Endothelial cell of umbilical vein (primary cell): ENCODE data around the gene ARHGAP15. TPM values are rescaled to one million over a fixed set of nuclear protein-coding genes. Genes with fewer than 3 reads are reported as not detected.

Experiments
- BruUV-seq: library from RNA; stranded (reverse); fragments of 400-500 nt; replicated peaks from 2 replicates; lab custom pipeline; 2021; lab: Mats Ljungman, UMichigan
- CTCF ChIA-PET: fragments of 300-600, 350-600 bp; sonication (Branson Sonifier 250); formaldehyde crosslinking; loops from one replicate; lab custom pipeline; 2021; ENCODE audit warnings: antibody characterized with exemption, inconsistent platforms; lab: Charles Lee
- POLR2A ChIA-PET: fragments of 300-600, 350-600 bp; sonication (Branson Sonifier 250); formaldehyde crosslinking; loops from one replicate; lab custom pipeline; 2021; ENCODE audit warnings: antibody characterized with exemption, inconsistent platforms; lab: Charles Lee
- DNase-seq: peaks from one replicate; pipeline ENCODE4 v3.0.0-alpha.2; 2011; ENCODE audit warnings: low read depth, low spot score
- FAIRE-seq: peaks from 2 replicates; lab custom pipeline; 2011; peaks lifted over from hg19 to GRCh38; lab: Jason Lieb, UNC
- H2AFZ ChIP-seq: 2 replicates; pipeline ENCODE4 v1.6.0; 2012; ENCODE audit warnings: low read depth, low read length, control low read depth, inconsistent platforms
- H3K27ac ChIP-seq: 2 replicates; pipeline ENCODE4 v1.5.1; 2011; ENCODE audit warnings: low read depth, mild to moderate bottlenecking, control low read depth, low read length, moderate library complexity; ENCODE audit not compliant: insufficient read depth
- H3K27me3 ChIP-seq, 2 experiments: 2 replicates each; pipeline versions ENCODE4 v1.6.0 to v1.6.1; 2011; ENCODE audit warnings: low read length in 2 of 2, mixed read lengths in 1 of 2; ENCODE audit not compliant: control insufficient read depth in 2 of 2, insufficient read depth in 2 of 2
- H3K36me3 ChIP-seq, 2 experiments: 2 replicates in 1 of 2; 3 replicates in 1 of 2; pipeline ENCODE4 v1.5.1; 2011; ENCODE audit warnings: low read length in 2 of 2, mild to moderate bottlenecking in 1 of 2, moderate library complexity in 1 of 2; ENCODE audit not compliant: control insufficient read depth in 2 of 2, insufficient read depth in 2 of 2; ENCODE audit errors: extremely low read depth in 1 of 2
- H3K4me1 ChIP-seq: 3 replicates; pipeline ENCODE4 v1.5.1; 2011; ENCODE audit warnings: mild to moderate bottlenecking, low read length; ENCODE audit not compliant: control insufficient read depth, insufficient read depth; ENCODE audit errors: extremely low read depth
- H3K4me2 ChIP-seq: 2 replicates; pipeline ENCODE4 v1.6.1; 2011; ENCODE audit warnings: low read length, control low read depth, mixed read lengths; ENCODE audit not compliant: insufficient read depth
- H3K4me3 ChIP-seq, 3 experiments: fragments of 200-600 bp in 1 of 3; sonication (generic), shearing (Covaris generic) in 1 of 3; replicated peaks in 1 of 3; 2 replicates each; pipeline ENCODE4 v1.5.1; 2011 to 2016; ENCODE audit warnings: control low read depth in 3 of 3, low read length in 3 of 3, mild to moderate bottlenecking in 2 of 3, inconsistent platforms in 1 of 3, low read depth in 1 of 3, moderate library complexity in 1 of 3; ENCODE audit not compliant: insufficient read depth in 1 of 3
- H3K79me2 ChIP-seq: 2 replicates; pipeline ENCODE4 v1.6.0; 2012; ENCODE audit warnings: low read length, inconsistent platforms; ENCODE audit not compliant: control insufficient read depth, insufficient read depth
- H3K9ac ChIP-seq: replicated peaks from 2 replicates; pipeline ENCODE3; 2011; ENCODE audit warnings: low read length, control low read depth; ENCODE audit not compliant: insufficient read depth; ENCODE audit errors: extremely low read depth
- H3K9me1 ChIP-seq: replicated peaks from 3 replicates; pipeline ENCODE4 v1.6.0; 2011; ENCODE audit warnings: mild to moderate bottlenecking, low read length; ENCODE audit not compliant: control insufficient read depth, insufficient read depth; ENCODE audit errors: extremely low read depth
- H3K9me3 ChIP-seq: replicated peaks from 2 replicates; pipeline ENCODE4 v1.5.1; 2012; ENCODE audit warnings: low read length, inconsistent platforms; ENCODE audit not compliant: control insufficient read depth, insufficient read depth
- H4K20me1 ChIP-seq: replicated peaks from 2 replicates; pipeline ENCODE3; 2011; ENCODE audit warnings: mild to moderate bottlenecking, low read length; ENCODE audit not compliant: control insufficient read depth, insufficient read depth; ENCODE audit errors: extremely low read depth
- EZH2 ChIP-seq: IDR thresholded peaks from 2 replicates; pipeline ENCODE4 v1.6.1; 2012; ENCODE audit warnings: borderline replicate concordance, low read depth, mild to moderate bottlenecking, moderate library complexity, low read length, inconsistent platforms; ENCODE audit not compliant: severe bottlenecking
- FOS ChIP-seq: IDR thresholded peaks from 2 replicates; pipeline ENCODE4 v1.6.1; 2011; ENCODE audit warnings: mild to moderate bottlenecking, low read length, moderate library complexity, borderline replicate concordance; ENCODE audit not compliant: insufficient read depth
- GATA2 ChIP-seq: IDR thresholded peaks from 2 replicates; pipeline ENCODE4 v1.7.0; 2011; ENCODE audit warnings: low read depth, mild to moderate bottlenecking, moderate library complexity, mixed read lengths, low read length; ENCODE audit not compliant: insufficient read length, insufficient read depth
- JUN ChIP-seq: IDR thresholded peaks from 2 replicates; pipeline ENCODE4 v1.6.1; 2011; ENCODE audit warnings: borderline replicate concordance, low read depth; ENCODE audit not compliant: insufficient read length, insufficient read depth
- MYC ChIP-seq: IDR thresholded peaks from one replicate; pipeline ENCODE4 v1.6.1; 2011; ENCODE audit warnings: mild to moderate bottlenecking, low read depth, low read length
- POLR2A ChIP-seq: IDR thresholded peaks from 2 replicates; pipeline ENCODE4 v1.6.1; 2012; ENCODE audit warnings: low read depth, mild to moderate bottlenecking, control low read depth, low read length
- POLR2AphosphoS5 ChIP-seq: IDR thresholded peaks from 2 replicates; pipeline ENCODE4 v1.6.1; 2012; ENCODE audit warnings: low read depth, mild to moderate bottlenecking, control low read depth, low read length, moderate library complexity; ENCODE audit not compliant: insufficient read depth
- dilution Hi-C: fragments of 300-500 bp; cut with MboI; formaldehyde crosslinking; loops from one replicate; pipeline ENCODE4 v1.15.0; 2019; ENCODE audit warnings: low sequenced_read_pairs; ENCODE audit not compliant: extremely low pct_ligation_motif_present
- intact Hi-C: fragments of 100-400 bp; cut with micrococcal nuclease; formaldehyde crosslinking; loops from one replicate; pipeline ENCODE4 v1.10.0; 2022
- polyA plus RNA-seq, 4 experiments: library from polyadenylated mRNA; depleted of rRNA in 3 of 4; stranded (reverse) in 3 of 4; unstranded in 1 of 4; fragments of >200 nt; gene quantifications; 2 replicates each; pipeline versions ENCODE4 v1.2.1 to v1.2.3, GENCODE V29; 2011 to 2012; ENCODE audit warnings: missing spikeins in 1 of 4
- total RNA-seq: library from RNA; stranded (reverse); gene quantifications from 2 replicates; pipeline ENCODE4 v1.2.3, GENCODE V29; 2021
- TF ChIP-seq, protein P1 (sequence below), 2 donors: IDR thresholded peaks; 1 replicate in 1 of 2; 2 replicates in 1 of 2; pipeline ENCODE4 v1.5.1; 2011; ENCODE audit warnings: low read length in 2 of 2, mild to moderate bottlenecking in 2 of 2, moderate library complexity in 2 of 2, control low read depth in 1 of 2, inconsistent platforms in 1 of 2, low read depth in 1 of 2; ENCODE audit not compliant: insufficient read depth in 1 of 2; ENCODE audit errors: extremely low read depth in 1 of 2
- TF ChIP-seq, protein P2 (sequence below): IDR thresholded peaks from 2 replicates; pipeline ENCODE4 v1.6.1; 2011; ENCODE audit not compliant: insufficient read depth, insufficient read length

Gene ARHGAP15
- total and polyA plus RNA-seq, 2 donors (not counting 3 experiments of a cell fraction or from before 2014, with no cell fraction given) = not detected

DNA sequence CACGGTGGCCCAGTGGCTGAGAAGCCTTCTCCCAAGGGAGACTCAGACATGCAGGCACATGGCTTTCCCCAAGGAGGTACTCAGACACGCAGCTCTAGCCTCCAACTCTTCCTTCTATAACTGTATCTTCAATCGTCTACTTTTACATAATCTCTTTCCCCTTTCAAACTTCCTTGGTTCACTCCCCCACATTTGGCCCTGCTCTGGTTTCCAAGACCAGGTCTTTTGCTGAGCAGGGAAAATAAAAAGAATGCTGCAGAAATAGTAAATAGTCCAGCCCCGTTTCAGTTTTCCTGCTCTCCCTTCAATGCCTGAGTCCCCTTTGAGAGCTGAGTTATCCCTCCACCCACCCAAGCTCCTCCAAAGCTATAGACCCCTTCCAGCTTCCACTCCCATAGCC, 635.0 kb downstream of the ARHGAP15 start:
- Histone ChIP-seq H3K4me2 (no peak overlapping the region), H3K4me1 (no peaks in the 10 kb centered on the region), H3K27me3 (no peaks in the 10 kb centered on the region), H3K9ac (no peak overlapping the region), H2AFZ (no peak overlapping the region), H3K27ac (no peak overlapping the region), H4K20me1 (no peaks in the 10 kb centered on the region), H3K9me1 (no peaks in the 10 kb centered on the region), H3K9me3 (no peaks in the 10 kb centered on the region), H3K36me3 (no peaks in the 10 kb centered on the region), H3K79me2 (no peaks in the 10 kb centered on the region), H3K4me3 (no peak overlapping the region)
- FAIRE-seq = no peak
- ChIA-PET CTCF (interaction anchor here (1.0 kb wide), 1 partner anchor 47 kb away, joined by 3 read pairs; no protein-coding TSS in a partner anchor), POLR2A (no interaction called here)
- no peak for DNase-seq
- intact Hi-C loops (no loop called here), dilution Hi-C loops (no loop called here)
- TF ChIP-seq, protein P1, sequence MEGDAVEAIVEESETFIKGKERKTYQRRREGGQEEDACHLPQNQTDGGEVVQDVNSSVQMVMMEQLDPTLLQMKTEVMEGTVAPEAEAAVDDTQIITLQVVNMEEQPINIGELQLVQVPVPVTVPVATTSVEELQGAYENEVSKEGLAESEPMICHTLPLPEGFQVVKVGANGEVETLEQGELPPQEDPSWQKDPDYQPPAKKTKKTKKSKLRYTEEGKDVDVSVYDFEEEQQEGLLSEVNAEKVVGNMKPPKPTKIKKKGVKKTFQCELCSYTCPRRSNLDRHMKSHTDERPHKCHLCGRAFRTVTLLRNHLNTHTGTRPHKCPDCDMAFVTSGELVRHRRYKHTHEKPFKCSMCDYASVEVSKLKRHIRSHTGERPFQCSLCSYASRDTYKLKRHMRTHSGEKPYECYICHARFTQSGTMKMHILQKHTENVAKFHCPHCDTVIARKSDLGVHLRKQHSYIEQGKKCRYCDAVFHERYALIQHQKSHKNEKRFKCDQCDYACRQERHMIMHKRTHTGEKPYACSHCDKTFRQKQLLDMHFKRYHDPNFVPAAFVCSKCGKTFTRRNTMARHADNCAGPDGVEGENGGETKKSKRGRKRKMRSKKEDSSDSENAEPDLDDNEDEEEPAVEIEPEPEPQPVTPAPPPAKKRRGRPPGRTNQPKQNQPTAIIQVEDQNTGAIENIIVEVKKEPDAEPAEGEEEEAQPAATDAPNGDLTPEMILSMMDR (IDR thresholded peaks at IDR 0.05; ENCODE audit: extremely low read depth in 1 of 2, insufficient read depth in 1 of 2, low read depth in 1 of 2, low read length in 2 of 2) = no peak
- no TSS peak for BruUV-seq

DNA sequence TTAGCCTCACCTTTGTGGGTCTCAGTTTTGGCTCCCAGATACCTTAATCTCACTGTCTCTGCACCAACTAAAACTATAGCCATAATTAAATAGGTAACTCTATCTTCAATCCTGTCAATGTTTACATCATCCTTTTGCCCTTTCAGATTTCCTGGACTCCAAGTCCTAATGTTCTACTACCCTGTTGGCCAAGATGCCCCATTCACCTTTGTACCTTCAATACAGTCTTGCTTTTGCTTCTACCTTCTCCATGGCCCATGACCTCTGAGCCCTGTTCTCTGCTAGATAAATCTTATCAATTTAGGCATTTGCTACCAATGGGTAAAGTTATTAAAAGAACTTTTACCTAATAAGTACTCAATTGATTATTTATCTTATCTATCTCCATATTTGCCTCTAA, 635.5 kb downstream of the ARHGAP15 start:
- no peaks in the 10 kb centered on the region for H3K36me3 ChIP-seq
- H2AFZ ChIP-seq = no peak overlapping the region
- H3K9me1 ChIP-seq = no peaks in the 10 kb centered on the region
- DNase-seq (no peak), FAIRE-seq (no peak)
- dilution Hi-C loops (no loop called here), intact Hi-C loops (no loop called here)
- TF ChIP-seq GATA2 (no peak), JUN (no peak), MYC (no peak), FOS (no peak), POLR2A (no peak), EZH2 (no peak), POLR2AphosphoS5 (no peak)
- TF ChIP-seq, protein P1 (IDR thresholded peaks at IDR 0.05; ENCODE audit: extremely low read depth in 1 of 2, insufficient read depth in 1 of 2, low read depth in 1 of 2, low read length in 2 of 2) = no peak
- TF ChIP-seq, protein P2, sequence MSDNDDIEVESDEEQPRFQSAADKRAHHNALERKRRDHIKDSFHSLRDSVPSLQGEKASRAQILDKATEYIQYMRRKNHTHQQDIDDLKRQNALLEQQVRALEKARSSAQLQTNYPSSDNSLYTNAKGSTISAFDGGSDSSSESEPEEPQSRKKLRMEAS = no peak
- H3K4me2 ChIP-seq = no peak overlapping the region
- no peak overlapping the region for H3K27ac ChIP-seq
- no peaks in the 10 kb centered on the region for H3K27me3 ChIP-seq
- no peak overlapping the region for H3K9ac ChIP-seq
- no peaks in the 10 kb centered on the region for H3K79me2 ChIP-seq
- no peaks in the 10 kb centered on the region for H3K4me1 ChIP-seq
- H3K4me3 ChIP-seq = no peak overlapping the region
- H3K9me3 ChIP-seq = no peaks in the 10 kb centered on the region
- no TSS peak for BruUV-seq
- ChIA-PET POLR2A (no interaction called here), CTCF (interaction anchor here (1.0 kb wide), 1 partner anchor 46 kb away, joined by 3 read pairs; no protein-coding TSS in a partner anchor)
- H4K20me1 ChIP-seq = no peaks in the 10 kb centered on the region
